IPS DF 19.7 (cell line): ENCODE results near the gene POLDIP2.

Experiments used
- DNase-seq: peaks from one replicate; pipeline ENCODE4 v3.0.0-alpha.2; 2013; ENCODE audit warnings: low read depth, low spot score

POLDIP2 gene

DNA sequence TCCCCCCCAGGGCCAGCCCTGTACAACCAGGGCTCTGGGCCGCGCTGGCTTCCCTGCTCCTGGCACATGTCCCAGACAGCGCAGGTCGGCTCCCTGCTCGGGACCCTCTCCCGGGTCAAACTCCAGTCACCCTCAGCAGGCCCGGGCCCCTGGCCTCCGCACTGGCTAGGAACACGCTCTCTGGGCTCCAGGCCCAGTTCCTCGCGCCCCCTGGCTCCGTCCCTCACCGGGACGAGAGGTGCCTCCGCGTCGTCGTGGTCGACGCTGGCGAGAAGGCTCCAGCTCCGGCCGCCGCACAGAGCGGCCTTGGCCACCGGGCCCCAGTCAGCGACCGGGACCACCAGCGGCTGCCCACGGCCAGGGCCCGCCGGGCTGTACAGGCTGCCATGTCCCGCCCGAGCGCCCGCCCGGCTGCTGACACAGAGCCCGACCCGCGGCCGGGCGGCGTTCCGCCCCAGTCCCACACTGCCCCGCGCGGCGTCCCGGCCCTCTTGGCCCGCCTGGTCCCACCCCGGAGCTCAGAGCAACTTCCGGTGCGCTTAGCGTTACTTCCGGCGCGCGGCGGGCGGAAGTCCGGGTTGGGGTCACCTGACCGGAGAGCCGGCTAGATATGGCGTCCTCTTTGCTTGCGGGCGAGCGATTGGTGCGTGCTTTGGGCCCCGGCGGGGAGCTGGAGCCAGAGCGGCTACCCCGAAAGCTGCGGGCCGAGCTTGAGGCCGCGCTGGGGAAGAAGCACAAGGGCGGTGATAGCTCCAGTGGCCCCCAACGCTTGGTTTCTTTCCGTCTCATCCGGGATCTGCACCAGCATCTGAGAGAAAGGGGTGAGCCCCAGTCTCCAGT, at the start of gene POLDIP2:
Gene POLDIP2, minus strand, starts transcription at position 467 of the 840 bp plus-strand sequence. Its CDS starts 79 bp downstream, at position 388.
- no peak for DNase-seq

DNA sequence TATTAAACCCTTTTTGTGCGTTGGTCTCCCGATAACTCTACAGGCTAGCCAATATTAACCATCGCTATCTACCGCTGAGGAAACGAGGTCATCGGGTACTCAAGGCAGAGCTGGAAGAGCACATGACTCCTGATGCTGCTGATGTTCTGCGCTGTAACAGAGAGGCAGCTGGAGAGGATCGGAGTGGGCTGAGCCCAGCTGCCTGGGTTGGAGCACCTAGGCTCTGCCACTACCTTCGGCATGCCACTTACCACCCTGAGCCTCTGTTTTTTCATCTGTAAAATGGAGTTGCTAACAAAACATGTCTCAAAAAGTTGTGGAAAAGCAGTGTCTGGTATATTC, 49.1 kb upstream of the POLDIP2 start:
- DNase-seq, result no peak

GRCh38 chr17:28405632-28406472, 48.5 kb upstream of the POLDIP2 start, which contains the start of gene SLC46A1:
Gene SLC46A1, minus strand, starts transcription at chr17:28406212. Its CDS starts 98 bp downstream, at chr17:28406114.
- DNase-seq, result no peak

- no peak for DNase-seq
Measured at GRCh38 chr17:28404812-28405570, 47.7 kb upstream of the POLDIP2 start.

GRCh38 chr17:28404461-28404811, 47.1 kb upstream of the POLDIP2 start:
- DNase-seq, result no peak

DNA sequence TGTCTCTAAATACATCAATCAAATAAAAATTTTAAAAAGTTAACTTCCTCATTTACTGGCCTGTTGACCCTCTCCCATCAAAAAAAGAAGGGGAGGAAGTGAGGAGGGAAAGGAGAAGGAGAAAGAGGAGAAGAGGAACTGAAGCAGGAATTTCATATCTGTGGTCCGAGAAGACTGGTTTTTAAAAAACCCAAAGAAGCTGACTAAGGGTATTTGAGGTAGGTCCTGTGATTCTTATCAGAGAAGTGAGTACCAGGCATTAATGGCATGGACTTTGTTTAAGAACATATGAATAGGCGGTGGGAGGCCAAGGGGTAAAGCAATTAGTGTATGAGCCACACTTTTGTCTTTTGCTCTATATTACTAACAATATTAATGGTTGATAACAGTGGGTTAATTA, 46.7 kb upstream of the POLDIP2 start:
- no peak for DNase-seq

GRCh38 chr17:28402844-28403243, 45.5 kb upstream of the POLDIP2 start:
- no peak for DNase-seq

- DNase-seq, result peak; percentile 69
Measured at GRCh38 chr17:28402224-28402630, 44.9 kb upstream of the POLDIP2 start.

GRCh38 chr17:28399808-28400207, 42.5 kb upstream of the POLDIP2 start:
- DNase-seq, result no peak

GRCh38 chr17:28398280-28398981, 41.1 kb upstream of the POLDIP2 start:
- DNase-seq, result no peak

GRCh38 chr17:28397687-28398279, 40.5 kb upstream of the POLDIP2 start:
- DNase-seq, result no peak

DNA sequence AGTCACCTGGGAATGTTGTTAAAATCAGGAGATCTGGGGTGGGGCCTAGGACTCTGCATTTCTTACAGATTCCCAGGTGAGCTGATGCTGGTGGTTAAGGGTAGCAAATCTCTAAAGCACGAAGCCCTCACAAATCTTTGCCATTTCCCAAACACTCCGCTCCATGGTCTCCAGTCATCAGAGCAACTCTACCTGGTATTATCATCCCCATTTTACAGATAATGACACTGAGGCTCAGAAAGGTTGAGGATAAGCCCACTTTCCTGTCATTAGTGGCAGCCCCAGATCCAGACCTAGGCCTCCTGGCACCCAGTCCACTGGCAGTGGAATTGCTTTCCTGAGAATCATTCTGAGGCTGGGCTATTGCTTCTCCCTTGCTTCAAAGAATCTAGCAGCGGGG, 39.9 kb upstream of the POLDIP2 start:
- no peak for DNase-seq

DNA sequence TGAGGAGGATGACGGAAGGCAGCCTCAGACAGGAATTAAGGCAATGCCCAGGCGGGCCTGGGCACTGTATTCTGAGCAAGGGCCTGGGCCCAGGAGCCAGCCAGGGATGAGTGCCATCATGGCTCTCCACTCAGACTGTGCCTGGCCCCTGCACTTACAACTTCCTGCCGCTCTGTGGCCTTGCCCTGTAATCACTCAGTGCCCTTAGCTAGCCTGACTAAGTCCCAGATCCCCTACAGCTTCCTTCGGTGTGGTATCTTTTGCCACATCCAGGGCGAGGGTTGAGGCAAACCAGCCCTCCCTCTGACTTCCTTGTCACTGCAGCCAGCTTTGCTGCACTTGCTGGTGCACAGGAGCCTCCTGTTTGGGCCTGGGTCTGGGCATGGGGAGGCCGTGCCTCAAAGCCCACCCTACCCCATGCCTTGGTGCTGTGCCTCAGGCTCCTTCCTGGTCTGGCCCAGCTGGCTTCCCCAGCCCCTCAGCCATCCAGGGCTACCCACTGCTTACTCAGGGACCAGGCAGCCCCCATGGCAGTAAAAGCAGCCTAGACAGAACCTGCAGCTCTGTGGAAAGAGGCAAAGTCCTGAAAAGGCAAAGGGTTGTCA, 39.4 kb upstream of the POLDIP2 start:
- no peak for DNase-seq

DNA sequence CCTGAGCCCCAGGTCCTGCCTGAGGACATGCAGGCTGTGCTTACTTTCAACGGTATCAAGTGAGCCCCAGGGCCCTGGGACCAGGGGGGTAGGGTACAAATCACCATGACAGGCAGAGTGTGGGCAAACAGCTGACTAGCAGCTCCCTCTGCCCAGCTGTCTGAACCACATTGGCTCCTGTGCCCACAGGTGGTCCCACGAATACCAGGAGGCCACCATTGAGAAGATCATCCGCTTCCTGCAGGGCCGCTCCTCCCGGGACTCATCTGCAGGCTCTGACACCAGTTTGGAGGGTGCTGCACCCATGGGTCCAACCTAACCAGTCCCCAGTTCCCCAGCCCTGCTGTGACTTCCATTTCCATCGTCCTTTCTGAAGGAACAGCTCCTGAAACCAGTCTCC, 38.6 kb upstream of the POLDIP2 start:
- no peak for DNase-seq

- no peak for DNase-seq
Measured at GRCh38 chr17:28395426-28395825, 38.1 kb upstream of the POLDIP2 start.

DNA sequence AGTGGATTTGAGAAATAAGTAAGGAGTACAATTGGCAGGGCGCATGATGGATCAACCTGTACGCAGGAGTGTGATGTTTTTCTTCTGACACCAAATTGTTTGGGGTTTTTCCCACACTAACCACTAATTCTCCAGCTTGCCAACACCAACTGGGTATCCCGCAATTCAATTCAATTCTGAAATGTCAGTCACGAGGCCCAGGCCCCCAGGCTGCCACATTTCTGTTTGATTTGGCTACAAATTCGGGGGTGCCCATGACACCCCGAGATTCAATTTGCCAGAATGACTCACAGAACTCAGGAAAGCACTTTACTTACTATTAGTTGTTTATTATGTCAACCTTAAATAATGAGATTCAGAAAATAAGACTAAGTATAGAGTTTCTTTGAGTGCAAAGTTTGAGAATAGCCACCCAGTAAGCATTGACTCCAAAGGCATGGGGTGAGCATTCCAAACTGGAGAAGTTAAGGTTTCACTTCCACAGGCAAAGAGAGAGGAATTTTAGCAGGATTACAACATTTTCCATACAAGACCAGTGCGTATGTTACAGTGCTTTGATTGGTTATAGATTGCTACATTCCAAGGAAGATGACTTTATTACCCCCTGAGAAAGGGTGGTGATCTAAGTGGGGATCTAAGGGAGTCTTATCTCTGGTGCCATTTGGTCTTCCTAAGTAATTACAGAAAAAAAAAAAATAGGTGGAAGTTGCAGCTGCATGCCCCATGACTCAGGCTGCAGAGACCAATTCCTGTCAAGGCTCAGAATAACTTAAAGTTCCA, 37.2 kb upstream of the POLDIP2 start:
- no peak for DNase-seq

DNA sequence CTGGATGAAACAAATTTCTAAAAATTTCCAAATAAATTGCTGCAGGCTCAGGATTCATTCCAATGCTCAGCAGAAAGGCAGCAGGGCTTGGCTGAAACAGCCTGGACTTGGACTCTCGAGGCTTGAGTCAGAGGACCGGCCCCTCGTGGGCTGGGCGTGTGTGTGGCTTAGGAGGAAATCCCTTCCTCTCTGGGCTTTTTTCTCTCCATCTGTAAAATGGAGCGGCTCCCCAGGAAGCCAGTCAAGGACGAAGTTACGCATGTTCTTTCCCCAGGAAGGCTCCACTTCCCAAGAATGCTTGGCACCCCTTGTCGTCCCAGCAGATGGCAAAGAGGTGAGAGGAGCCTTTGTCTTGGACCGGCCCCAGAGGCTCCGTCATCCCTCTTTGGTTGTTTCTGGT, 35.2 kb upstream of the POLDIP2 start:
- no peak for DNase-seq

- no peak for DNase-seq
Measured at GRCh38 chr17:28391401-28391800, 34.1 kb upstream of the POLDIP2 start.

- DNase-seq, result no peak
Measured at GRCh38 chr17:28390984-28391383, 33.7 kb upstream of the POLDIP2 start.

GRCh38 chr17:28390563-28390962, 33.2 kb upstream of the POLDIP2 start:
- DNase-seq, result no peak
